GM10248 (cell line): ENCODE data around the gene PLEKHA7.

Source experiments
- CTCF ChIA-PET: fragments of 300-600 bp; sonication (Branson Sonifier 250); formaldehyde crosslinking; extraction: SDS; loops from one replicate; lab custom pipeline; 2021; ENCODE audit warnings: antibody characterized with exemption; lab: Yijun Ruan, JAX
- POLR2A ChIA-PET: fragments of 350-650 bp; sonication (Branson Sonifier 250); formaldehyde crosslinking; extraction: SDS; loops from one replicate; lab custom pipeline; 2020; ENCODE audit warnings: antibody characterized with exemption; lab: Yijun Ruan, JAX
- DNase-seq: peaks from one replicate; pipeline ENCODE4 v3.0.0; 2012; ENCODE audit errors: extremely low spot score
- TF ChIP-seq, protein P1 (sequence below): IDR thresholded peaks from 2 replicates; pipeline ENCODE4 v1.5.1; 2012; ENCODE audit warnings: mild to moderate bottlenecking, low read depth; ENCODE audit errors: extremely low read depth, missing control alignments, control extremely low read depth

PLEKHA7 gene

GRCh38 chr11:16899708-16900303 lies 114.4 kb downstream of the PLEKHA7 start:
- ChIA-PET CTCF (interaction anchor here (0.7 to 5.2 kb wide), 8 partner anchors 9 to 115 kb away, joined by 3 to 20 read pairs (median 4); no protein-coding TSS in a partner anchor), POLR2A (no interaction called here)
- DNase-seq, result no peak
- TF ChIP-seq, protein P1, sequence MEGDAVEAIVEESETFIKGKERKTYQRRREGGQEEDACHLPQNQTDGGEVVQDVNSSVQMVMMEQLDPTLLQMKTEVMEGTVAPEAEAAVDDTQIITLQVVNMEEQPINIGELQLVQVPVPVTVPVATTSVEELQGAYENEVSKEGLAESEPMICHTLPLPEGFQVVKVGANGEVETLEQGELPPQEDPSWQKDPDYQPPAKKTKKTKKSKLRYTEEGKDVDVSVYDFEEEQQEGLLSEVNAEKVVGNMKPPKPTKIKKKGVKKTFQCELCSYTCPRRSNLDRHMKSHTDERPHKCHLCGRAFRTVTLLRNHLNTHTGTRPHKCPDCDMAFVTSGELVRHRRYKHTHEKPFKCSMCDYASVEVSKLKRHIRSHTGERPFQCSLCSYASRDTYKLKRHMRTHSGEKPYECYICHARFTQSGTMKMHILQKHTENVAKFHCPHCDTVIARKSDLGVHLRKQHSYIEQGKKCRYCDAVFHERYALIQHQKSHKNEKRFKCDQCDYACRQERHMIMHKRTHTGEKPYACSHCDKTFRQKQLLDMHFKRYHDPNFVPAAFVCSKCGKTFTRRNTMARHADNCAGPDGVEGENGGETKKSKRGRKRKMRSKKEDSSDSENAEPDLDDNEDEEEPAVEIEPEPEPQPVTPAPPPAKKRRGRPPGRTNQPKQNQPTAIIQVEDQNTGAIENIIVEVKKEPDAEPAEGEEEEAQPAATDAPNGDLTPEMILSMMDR, result no peak

GRCh38 chr11:16898274-16898985 lies 115.8 kb downstream of the PLEKHA7 start:
- no peak for DNase-seq
- POLR2A ChIA-PET, result no interaction called here
- CTCF ChIA-PET, result interaction anchor here (0.6 to 1.4 kb wide), 4 partner anchors 16 to 113 kb away, joined by 3 to 4 read pairs (median 3); no protein-coding TSS in a partner anchor
- TF ChIP-seq, protein P1, result no peak

DNA sequence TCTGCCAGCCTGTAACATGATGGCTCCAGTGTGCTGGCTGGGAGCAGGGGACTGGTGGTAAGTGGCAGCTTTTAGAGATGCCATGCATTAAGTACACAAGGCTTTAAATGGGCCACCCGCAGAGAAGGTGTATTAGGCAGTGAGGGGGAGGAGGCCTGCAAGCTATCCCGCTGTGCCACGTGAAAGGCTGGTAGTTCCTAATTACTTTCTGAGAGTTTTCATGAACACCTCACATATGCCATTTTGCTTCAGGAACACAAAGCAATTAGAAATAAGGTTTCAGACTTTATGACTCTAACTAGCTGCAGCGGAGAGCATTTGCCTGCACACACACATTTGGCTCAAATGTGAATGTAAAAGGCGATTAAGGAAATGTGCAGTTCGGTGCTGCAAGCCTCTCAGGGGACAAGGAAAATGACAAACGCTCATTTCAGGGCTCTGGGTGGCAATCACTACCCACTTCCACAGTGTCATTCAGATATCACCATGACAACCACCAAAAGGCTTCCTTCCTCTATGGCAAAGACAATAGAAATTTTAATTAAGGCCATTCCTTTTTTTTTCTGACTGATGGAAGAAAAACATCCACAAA lies 116.6 kb downstream of the PLEKHA7 start:
- TF ChIP-seq, protein P1, result no peak
- CTCF ChIA-PET, result interaction anchor here (0.7 kb wide), 2 partner anchors 12 to 49 kb away, joined by 3 read pairs; no protein-coding TSS in a partner anchor
- POLR2A ChIA-PET, result no interaction called here
- no peak for DNase-seq

- DNase-seq, result no peak
- POLR2A ChIA-PET, result no interaction called here
- CTCF ChIA-PET, result interaction anchor here (0.7 to 1.4 kb wide), 5 partner anchors 9 to 77 kb away, joined by 3 to 4 read pairs (median 3); no protein-coding TSS in a partner anchor
- TF ChIP-seq, protein P1, result no peak
Observed at GRCh38 chr11:16896729-16897469, 117.3 kb downstream of the PLEKHA7 start.

DNA sequence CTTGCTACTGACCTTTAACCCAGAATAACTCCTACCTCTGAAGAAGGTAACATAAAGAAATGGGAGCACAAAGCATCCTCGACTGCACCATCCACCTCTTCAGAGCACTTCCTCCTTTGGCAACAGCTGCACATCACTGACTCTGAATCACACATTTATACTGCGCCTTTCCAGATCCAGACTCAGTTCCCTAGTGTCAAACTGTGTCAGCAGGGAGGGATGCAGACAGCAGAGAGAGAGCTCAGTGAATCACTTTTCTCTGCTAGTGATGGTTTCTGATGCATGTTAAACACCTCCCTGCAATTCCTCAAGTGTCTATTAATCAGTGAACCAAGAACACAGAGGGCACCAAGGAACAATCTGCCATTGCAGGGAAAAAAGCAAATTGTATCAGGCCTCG lies 118.9 kb downstream of the PLEKHA7 start:
- TF ChIP-seq, protein P1, result no peak
- ChIA-PET POLR2A (no interaction called here), CTCF (interaction anchor here (1.4 to 1.6 kb wide), 3 partner anchors 9 to 13 kb away, joined by 3 to 4 read pairs (median 4); no protein-coding TSS in a partner anchor)
- DNase-seq, result no peak

GRCh38 chr11:16893456-16894066 lies 120.7 kb downstream of the PLEKHA7 start:
- TF ChIP-seq, protein P1, result no peak
- ChIA-PET POLR2A (no interaction called here), CTCF (interaction anchor here (1.1 to 4.6 kb wide), 3 partner anchors 8 to 24 kb away, joined by 3 to 18 read pairs (median 4); no protein-coding TSS in a partner anchor)
- DNase-seq, result no peak
